D341Med (cell line): Measurements from ENCODE around the gene BID.

Source experiments
- DNase-seq: peaks from one replicate; pipeline ENCODE4 v3.0.0; 2012; ENCODE audit warnings: low spot score

The BID gene

DNA sequence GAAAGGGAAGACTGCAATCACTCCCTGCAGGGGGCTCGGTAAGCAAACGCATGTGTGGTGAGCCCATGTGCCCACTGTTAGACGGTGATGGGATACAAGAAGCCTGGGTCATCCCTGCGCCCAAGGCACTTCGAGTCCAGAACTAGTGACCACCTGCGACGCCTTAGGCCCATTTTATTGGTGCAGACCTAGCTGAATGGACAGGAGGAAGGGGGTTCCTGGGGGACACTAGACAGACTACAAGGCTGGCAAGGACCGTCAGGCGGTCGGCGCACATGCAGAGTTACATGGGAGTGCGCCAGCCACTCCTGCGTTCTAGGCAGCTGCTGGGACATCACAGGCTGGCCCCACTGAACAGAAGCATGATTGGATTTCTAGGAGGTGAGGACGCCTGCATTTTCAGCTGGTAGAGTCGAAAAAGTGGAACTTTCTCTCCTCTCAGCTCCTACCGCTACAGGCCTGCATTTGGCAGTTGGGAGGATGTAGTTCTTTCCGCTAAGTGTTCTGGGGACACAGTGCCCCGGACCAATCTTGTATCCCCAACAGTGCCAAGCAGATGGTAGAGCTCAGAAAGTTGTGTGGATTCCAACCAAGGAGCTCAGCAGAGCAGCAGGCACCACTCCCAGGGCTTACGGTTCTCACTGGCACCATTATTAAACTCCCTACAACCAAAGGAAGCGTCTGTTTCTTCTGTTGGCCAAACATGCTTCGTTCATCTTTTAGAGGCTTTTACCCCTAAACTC is 35.7 kb downstream of the BID start:
- DNase-seq = no peak

DNA sequence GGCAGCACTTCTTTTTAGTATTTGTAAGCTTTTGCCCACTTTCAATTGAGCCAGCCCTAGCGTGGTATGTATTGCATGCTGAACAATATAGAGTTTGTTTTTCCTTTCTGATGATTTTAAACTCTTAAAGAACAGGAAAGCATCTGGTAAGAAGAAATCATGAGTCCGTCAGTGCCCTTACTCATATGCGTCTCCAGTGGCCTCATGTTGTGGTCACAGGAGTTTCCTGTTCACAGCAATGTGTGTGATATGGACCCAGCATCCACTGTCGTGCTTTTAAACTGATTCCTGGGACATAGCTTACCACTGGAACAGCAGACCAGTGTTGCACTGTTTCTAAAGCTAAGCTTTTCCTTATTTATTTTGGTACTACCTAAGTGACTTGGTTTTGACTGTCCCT is 40.1 kb downstream of the BID start:
- DNase-seq = no peak

- no peak for DNase-seq
Measured at GRCh38 chr22:17733466-17733865, 40.8 kb downstream of the BID start.

DNA sequence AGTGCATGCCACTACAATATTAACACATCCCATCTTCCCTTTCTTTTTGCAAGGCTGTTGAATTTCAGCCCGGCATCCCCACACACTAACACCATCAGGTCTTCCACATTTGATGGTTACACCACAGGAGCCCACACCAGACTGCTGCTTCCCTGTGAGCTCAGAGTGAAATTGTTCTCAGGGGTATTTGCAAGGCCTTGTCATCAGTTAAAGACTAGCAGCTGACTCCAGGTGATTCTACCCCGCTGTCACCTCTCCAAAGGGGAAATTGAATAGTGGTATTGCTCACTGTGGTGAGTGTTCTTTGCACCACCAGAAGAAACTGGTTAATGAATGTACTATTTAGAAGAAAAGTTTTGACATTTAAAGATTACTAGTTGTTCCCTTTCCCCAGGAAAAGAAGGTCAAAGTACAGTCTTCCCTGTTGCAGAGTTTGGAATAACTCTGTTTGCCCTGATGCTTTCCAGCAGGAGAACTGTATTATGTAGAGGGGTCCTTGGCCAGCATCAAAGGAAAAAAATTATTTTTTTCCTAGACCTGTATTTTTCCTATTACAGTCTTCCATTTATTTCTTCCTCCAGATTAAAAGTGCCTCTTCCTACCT is 41.9 kb downstream of the BID start:
- no peak for DNase-seq

GRCh38 chr22:17729561-17729960 is 44.7 kb downstream of the BID start:
- DNase-seq = no peak

DNA sequence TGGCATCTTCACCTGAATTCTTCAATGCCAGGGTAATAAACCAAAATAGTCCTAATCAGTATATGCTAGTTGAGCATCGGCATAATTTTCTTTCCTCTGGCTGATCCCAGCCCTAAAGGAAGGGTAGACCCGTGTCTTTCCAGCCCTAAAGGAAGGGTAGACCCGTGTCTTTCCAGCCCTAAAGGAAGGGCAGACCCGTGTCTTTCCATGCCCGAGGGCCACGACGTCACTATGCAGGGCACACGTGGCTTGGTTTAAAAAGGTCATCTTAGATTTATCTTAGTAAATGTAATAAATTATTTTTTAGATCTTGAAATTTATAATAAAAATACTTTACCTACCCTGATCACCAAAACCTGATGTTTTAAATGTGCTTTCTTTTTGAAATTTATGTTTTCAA is 45.5 kb downstream of the BID start:
- no peak for DNase-seq

DNA sequence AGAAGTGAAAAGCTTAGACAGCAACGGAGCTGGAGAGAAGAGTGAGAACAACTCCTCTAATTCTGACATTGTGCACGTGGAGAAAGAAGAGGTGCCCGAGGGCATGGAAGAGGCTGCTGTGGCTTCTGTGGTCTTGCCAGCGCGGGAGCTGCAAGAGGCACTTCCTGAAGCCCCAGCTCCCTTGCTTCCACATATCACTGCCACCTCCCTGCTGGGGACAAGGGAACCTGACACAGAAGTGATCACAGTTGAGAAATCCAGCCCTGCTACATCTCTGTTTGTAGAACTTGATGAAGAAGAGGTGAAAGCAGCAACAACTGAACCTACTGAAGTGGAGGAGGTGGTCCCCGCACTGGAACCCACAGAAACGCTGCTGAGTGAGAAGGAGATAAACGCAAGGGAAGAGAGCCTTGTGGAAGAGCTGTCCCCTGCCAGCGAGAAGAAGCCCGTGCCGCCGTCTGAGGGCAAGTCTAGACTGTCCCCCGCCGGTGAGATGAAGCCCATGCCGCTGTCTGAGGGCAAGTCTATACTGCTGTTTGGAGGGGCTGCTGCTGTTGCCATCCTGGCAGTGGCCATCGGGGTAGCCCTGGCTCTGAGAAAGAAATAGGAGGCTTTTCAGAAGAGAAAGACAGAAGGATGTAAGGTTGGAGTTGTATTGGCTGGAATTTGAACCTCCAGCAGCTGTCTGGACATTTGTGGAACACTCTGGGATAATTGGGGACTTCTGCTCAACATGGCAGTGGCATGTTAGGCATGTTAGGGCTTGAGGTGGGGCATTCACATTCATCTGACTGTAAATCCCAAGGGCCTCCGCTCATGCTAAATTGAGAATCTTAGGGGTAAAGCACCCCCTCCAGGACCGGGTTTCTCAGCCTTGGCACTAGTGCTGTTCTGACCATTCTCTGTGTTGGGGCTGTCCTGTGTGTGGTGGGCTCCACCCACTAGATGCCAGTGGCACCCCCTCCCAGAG is 47.1 kb downstream of the BID start:
- DNase-seq = no peak

DNA sequence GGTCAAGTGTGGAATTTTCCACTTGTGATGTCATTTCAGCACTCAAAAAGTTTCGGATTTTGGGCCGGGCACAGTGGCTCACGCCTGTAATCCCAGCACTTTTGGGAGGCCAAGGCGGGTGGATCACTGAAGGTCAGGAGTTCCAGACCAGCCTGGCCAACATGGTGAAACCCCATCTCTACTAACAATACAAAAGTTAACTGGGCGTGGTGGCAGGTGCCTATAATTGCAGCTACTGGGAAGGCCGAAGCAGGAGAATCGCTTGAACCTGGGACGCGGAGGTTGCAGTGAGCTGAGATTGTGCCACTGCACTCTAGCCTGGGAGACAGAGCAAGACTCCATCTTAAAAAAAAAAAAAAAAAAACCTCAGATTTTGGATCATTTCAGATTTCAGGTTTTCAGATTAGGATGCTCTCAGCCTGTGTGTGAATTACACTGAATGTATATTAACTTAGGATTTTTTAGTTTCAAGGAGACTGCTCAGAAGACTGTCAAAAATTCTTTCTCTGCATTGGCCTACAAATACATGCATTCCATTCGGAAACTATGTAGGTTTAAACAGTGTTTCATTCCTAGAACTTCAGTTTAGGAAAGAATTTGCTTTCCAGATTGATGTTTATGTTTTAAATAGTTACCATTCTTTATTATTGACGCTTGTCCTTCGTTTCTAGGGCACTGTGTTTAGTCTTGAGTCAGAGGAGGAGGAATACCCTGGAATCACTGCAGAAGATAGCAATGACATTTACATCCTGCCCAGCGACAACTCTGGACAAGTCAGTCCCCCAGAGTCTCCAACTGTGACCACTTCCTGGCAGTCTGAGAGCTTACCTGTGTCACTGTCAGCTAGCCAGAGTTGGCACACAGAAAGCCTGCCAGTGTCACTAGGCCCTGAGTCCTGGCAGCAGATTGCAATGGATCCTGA is 48.0 kb downstream of the BID start:
- no peak for DNase-seq

DNA sequence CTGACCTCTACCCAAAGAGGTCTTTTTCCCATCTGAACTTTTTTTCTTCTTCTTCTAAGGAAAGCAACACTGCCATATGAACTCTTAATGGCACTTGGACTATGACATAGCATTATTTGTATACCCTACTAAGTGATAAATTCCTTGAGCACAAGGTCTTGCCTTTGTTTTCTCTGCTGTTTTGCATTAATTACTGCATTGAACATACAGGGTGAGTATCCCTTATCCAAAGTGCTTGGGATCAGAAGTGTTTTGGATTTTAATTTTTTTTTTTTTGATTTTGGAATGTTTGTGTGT is 48.8 kb downstream of the BID start:
- DNase-seq = no peak

DNA sequence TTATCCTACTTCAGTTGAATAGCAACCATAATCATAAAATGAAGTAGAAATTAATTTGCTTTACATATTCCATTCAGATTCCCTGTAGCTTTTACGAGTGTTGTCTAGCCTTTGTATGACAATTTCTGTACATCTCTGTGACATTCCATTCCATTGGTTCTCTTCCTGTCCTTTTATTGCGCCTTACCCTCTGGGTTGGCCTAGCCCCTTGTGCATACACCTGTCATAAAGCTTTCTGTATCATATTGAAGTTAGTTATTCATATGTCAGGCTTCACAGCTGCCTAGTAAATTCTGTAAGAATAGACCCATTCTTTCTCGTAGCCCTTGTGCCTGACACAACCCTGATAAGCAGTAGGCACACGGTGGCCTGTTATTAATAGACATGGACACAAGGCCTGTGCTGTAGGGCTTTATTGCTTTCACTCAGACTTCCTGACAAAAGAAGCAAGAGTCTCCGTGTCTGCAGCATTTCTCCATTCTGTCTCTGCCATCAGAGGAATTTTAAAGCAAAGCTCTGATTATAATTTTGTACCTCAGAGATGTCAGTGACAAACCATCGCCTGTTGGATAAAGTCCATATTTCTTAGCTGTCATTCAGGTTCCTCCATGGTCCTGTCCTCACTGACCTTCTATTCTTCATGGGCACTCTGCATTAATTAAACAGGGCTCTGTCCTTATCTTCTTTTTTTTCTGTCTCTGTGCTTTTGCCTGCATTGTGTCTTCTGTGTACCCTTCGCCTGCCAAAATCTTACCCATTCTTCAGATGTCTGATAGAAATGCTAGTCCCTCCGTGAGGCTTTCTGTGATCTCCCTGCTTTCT is 49.4 kb downstream of the BID start:
- no peak for DNase-seq

- no peak for DNase-seq
Measured at GRCh38 chr22:17724241-17724640, 50.0 kb downstream of the BID start.

GRCh38 chr22:17719911-17720310 is 54.4 kb downstream of the BID start:
- DNase-seq = no peak

DNA sequence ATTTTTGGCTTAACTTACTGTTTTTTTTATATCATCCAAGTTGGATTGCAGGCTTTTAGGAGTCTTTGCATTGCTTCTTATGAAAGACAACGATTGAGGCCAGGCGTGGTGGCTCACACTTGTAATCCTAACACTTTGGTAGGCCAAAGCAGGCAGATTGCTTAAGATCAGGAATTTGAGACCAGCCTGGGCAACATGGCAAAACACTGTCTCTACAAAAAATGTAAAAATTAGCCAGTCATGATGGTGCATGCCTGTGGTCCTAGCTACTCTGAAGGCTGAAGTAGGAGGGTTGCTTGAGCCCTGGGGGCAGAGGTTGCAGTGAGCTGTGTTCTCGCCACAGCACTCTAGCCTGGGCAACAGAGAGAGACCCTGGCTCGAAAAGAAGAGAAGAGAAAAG is 56.6 kb downstream of the BID start:
- no peak for DNase-seq

DNA sequence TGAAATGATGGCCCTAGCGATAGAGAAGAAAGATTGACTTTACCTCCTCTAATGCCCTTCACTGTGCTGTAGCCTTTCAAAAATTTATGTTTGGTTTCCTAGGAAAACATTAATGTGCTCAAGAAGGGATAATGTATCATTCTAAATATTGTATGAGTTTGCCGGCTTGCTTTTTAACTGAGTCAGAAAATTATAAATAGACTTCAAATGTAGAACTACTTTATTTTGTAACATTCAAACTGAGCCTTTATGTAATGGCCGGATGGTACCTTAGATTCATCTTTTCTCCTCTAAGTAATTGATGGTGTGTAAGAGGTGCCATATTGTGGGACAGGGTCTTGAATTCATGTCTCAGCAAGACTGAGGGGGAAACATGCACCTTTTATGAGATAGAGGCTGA is 57.7 kb downstream of the BID start:
- no peak for DNase-seq

- no peak for DNase-seq
Measured at GRCh38 chr22:17712441-17712840, 61.8 kb downstream of the BID start.

DNA sequence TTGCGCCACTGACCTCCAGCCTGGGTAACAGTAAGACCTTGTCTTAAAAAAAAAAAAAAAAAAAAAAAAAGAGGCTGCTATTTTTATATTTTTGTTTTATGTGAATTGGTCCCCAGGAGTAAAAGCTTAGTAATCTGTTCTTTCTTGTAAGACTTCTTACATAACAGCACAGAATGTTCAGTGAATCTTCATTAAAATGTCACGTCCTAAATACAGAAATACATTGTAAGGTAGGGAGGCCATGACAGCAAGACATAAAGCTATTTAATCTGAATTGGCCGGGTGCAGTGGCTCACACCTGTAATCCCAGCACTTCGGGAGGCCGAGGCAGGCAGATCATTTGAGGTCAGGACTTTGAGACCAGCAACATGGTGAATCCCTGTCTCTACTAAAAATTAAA is 64.2 kb downstream of the BID start:
- no peak for DNase-seq

DNA sequence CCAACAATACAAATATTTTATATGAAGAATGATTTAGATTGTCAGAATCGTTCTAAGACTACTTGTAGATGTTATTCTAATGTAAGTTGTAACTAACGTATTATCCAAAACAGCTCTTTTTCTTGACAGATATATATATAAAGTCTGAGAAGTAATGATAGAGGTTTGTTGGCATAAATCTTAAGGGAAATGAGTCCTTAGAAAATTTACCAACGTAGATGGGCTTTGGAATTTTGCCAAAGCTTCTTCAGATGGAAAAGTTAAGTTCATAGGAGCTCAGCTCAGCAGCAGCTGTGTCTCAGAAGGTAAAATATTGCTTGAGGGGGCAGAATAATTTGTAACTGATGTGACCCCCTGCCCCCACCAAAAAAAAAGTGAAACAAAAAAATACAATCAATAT is 66.7 kb downstream of the BID start:
- no peak for DNase-seq

DNA sequence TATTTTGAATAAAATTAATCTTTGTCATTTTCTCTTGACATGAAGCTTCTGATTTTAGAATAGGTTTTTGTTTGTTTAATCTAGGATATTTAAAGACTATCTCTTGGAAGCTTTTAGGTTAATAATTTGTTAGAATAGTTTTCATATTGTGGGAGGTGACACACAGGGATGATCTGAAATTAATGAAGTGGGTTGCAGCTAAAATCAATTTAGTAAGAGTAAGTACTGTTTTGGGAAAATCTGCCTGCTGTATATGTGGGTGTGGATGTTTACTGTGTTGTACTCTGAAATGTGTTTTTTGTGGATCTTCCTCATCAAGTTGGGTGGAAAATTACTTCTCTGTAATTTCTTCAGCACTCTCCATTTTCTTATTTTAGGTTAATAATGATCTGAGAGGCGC is 67.3 kb downstream of the BID start:
- no peak for DNase-seq

DNA sequence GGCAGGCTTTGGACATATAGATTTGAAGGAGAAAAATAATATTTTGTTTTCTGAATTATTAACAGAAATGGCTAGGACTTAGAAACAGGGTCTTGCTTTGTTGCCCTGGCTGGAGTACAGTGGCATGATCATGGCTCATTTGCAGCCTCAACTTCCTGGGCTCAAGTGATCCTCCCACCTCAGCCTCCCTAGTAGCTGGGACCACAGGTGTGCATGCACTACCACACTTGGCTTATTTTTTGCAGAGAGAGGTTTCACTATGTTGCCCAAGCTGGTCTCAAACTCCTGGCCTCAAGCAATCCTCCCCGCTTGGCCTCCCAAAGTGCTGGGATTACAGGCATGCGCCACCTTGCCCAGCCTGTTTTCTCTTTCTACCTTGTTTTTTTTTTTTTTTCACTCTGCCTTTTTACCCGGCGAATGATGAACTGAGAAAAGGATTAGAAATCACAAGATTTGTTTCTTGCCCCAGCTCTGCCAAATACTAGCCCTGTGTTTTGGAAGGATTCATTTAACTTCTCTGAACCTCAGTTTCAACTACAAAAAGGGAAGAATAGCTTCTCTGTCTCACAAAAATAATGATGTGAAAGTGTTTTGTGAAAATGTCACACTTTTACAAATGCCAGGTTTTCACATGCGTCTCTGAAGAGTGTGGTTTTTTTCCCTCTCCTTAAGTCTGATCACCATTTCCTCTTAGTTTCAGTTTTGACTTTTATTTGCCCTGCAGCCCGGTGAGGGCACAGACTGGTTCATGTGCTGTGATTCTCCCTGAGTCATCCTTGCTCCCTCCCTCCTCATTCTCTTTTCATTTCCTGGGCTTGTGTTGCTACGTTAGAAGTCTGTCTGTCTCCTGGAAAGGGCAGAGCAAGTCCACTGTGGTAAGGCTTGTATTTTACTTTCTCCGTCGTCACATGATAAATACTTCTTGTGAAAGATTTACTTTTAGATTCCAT is 68.0 kb downstream of the BID start:
- DNase-seq = no peak

- no peak for DNase-seq
Measured at GRCh38 chr22:17705546-17705945, 68.7 kb downstream of the BID start.
